MM.1S (cell line): ENCODE results near the gene ZSCAN31.

ENCODE experiments used
- CTCF ChIP-seq: fragments of 300-600 bp; sonication (generic); IDR thresholded peaks from 2 replicates; pipeline ENCODE4 v1.5.1; 2016; ENCODE audit warnings: antibody characterized with exemption, low read length, mixed read lengths
- EZH2 ChIP-seq: fragments of 300-600 bp; sonication (generic); optimal IDR thresholded peaks from 2 replicates; pipeline ENCODE3; 2017; ENCODE audit warnings: low read depth, mild to moderate bottlenecking, antibody characterized with exemption, low read length, mixed read lengths
- EZH2phosphoT487 ChIP-seq: fragments of 300-600 bp; sonication (generic); IDR thresholded peaks from 2 replicates; pipeline ENCODE4 v1.6.1; 2018; ENCODE audit warnings: antibody characterized with exemption, low read length

- TF ChIP-seq CTCF (no peak), EZH2 (no peak), EZH2phosphoT487 (no peak)
These were observed 24.7 kb downstream of the ZSCAN31 start for GRCh38 chr6:28311139-28311823.
